ENCODE results near the gene DEGS1.

DEGS1 gene
- 57.4 to 87.1 (median 68.0) reads per million in 4 experiments for total RNA-seq

GRCh38 chr1:224182866-224183590 lies at the start of gene DEGS1:
Gene DEGS1, plus strand, starts transcription at chr1:224183240. Its CDS starts 97 bp downstream, at chr1:224183337.
- peak; percentile 76 for DNase-seq

- no peak for DNase-seq
These were observed 49.2 kb upstream of the DEGS1 start for GRCh38 chr1:224133741-224134299.

GRCh38 chr1:224137518-224137917 lies 45.5 kb upstream of the DEGS1 start:
- DNase-seq: no peak

GRCh38 chr1:224138198-224138597 lies 44.8 kb upstream of the DEGS1 start:
- DNase-seq: no peak

DNA sequence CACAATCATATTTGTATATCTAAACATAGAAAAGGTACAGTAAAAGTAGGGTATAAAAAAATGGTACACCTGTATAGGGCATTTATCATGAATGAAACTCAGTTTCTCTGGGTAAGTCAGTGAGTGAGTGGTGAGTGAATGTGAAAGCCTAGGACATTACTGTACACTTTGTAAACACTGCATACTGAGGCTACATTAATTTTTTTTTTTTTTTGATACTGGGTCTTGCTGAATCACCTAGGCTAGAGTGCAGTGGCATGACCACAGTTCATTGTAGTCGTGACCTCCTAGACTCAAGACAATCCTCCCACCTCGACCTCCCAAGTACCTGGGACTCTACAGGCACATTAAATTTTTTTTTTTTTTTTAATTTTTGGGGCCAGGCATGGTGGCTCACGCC lies 41.3 kb upstream of the DEGS1 start:
- DNase-seq: no peak

DNA sequence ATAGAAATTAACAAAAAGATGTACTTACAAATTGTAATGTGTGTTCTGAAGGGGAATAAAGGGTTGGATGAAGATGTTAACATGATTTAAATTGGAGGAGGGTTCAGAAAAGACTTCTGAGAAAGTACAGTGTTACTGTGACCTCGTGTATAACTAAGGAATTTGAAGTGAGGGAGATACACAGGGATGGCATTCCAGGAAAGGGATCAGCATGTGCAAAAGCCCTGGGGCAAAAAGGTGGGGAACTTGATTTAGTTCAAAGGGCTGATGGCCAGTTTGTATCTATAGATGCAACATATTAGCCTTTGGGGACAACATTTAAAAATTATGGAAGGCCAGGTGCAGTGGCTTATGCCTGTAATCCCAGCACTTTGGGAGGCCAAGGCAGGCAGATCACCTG lies 33.3 kb upstream of the DEGS1 start:
- DNase-seq: no peak

- no peak for DNase-seq
These were observed 31.9 kb upstream of the DEGS1 start for GRCh38 chr1:224151117-224151516.

DNA sequence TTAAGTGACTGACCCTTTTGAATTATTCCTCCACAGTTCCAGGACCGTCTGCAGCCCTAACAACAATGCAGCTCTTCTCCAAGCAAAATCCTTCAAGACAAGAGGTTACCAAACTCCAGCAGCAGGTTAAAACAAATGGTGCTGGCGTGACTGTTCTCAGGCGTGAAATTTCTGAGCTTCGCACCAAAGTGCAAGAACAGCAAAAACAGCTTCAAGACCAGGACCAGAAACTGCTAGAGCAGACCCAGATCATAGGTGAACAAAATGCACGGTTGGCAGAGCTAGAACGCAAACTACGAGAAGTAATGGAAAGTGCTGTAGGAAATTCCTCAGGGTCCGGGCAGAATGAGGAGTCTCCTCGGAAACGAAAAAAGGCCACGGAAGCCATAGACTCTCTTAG lies 25.7 kb upstream of the DEGS1 start:
- DNase-seq: no peak

- DNase-seq: no peak
These were observed 23.5 kb upstream of the DEGS1 start for GRCh38 chr1:224159541-224159940.

DNA sequence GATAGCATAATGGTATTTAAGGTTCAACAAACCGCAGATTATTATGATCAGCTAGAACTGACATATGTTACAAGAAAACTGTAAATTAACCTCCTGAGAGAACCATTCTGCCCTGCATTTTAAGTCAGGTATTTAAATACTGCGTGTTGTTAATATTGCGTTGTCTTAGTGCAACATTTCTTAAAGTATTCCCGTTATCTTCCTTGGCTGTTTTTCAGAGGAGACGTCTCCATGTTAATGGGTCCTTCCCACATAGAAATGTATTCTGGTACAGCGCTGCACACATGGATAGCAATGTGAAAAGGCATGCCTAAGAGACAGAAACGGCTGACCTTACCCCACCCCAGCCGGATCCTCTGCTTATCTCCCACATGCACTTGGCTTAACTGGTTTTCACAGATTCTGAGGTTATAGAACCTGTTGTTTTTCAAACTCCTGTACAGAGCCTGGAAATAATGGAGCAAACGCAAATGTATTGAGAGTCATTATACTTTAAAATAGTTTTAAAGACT lies 22.8 kb upstream of the DEGS1 start:
- no peak for DNase-seq

GRCh38 chr1:224162768-224163167 lies 20.3 kb upstream of the DEGS1 start:
- no peak for DNase-seq

DNA sequence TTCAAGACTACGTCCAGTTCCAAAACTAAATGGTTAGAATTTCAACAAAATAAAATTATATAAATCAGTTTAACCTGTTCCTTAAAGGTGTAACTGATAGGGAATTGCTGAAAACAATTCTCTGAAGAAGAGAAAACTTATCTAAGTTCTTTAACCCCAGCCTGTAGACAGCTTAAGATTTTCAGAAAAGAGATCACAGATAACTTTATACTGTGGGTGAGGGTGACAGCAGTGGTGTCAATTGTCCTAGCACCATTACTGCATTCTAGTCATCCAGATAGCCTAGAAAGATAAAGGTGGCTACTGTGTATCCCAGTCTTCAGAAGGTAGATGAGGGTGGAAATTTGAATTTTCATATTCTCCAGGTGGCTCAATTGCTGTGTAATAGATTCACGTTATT lies 19.7 kb upstream of the DEGS1 start:
- DNase-seq: no peak

DNA sequence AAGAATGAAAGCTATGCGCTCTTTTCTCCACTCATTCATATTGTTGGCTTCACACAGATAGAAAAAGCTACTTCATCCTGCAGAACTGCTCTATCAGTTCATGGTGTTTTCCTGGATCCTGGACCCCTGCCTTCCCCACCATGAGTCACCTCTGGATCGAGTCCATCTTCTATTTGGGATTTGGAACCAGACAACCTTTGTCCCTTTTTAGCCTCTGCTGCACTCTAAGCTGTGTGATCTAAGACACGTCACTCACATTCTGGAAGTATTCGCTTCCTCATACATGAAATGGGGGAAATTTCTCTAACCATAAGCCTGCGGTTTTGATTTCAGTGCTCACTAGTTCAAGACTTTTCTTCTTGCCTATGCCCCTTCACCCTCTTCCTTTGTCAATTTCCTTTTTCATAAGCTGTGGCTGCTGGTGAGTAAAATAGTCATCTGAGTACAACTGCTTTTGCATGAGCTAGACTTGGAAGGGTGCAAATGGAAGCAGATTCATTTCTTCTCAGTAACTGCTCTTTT lies 14.1 kb upstream of the DEGS1 start:
- no peak for DNase-seq

DNA sequence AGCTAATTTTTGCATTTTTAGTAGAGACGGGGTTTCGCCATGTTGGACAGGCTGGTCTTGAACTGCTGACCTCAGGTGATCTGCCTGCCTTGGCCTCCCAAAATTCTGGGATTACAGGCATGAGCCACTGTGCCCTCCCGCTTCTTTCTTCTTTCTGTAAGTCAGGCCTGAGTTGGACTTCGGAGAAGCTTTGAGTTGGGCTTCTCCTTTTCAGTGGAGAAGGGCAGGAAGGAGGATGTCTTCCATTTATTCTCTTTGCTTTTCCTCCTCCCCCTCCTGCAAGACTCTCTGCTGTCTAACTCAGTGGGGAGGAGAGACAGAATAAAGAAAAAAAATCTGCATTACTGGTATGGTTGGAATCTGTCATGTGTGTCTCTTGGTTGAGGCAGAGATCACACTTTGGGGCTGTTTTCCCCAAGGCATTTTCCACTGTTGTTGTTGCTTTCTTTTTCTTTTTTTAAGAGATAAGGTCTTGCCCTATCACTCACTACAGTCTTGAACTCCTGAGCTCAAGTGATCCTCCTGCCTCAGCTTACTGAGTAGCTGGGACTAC lies 13.2 kb upstream of the DEGS1 start:
- no peak for DNase-seq

DNA sequence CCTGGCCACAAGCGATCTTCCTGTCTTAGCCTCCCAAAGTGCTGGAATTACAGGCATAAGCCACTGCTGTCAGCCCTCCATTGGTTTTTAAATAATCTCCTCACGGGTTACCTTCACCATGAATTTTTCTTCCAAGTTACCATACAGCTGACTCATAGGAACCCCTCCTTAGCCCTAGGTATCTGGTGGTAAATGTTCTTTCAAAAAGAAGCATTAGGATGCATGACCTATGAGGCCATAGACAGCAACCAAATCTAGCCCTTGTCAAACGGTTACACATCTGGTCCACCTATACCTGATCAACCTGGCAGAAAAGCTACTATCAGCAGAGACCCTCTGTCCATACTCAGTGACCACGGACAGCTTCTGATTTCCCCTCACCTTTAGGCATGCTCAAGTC lies 12.7 kb upstream of the DEGS1 start:
- DNase-seq: no peak

- no peak for DNase-seq
These were observed 12.1 kb upstream of the DEGS1 start for GRCh38 chr1:224170748-224171478.

- DNase-seq: no peak
These were observed 10.8 kb upstream of the DEGS1 start for GRCh38 chr1:224172229-224172628.

DNA sequence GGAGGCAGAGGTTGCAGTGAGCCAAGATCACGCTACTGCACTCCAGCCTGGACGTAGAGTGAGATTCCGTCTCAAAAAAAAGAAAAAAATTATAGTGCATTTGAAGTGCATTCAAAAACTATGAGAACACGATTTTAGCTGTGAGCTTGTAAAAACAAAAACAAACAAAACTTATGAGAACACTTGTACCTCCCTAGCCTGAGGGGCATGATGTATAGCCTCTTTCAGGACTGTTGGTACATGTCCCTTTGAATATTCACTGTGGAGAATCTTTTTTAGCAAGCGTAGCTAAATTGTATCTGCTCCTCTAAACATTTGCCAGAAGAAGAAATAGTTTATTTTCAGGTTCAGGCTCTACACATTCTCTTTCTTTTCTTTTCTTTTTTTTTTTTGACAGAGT lies 9.5 kb upstream of the DEGS1 start:
- DNase-seq: no peak

DNA sequence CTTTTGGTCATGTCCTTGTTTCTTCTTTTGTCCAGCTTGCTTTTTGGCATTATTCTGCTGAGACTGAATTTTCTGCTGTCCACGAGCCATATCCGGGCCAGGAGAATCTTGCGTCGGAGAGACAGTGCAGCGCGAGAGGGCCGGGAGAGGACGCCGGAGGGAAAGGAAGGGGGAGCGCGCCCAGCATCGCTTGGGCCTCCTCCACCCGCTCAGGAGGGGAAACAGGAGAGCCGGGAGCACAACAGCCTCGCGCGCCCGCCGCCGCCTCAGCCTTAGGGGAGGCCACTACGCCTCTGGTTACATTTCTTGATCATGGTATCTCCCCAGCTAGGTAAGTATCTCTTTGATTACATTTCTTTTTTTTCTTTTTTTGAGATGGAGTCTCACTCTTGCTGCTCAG lies 7.4 kb upstream of the DEGS1 start:
- DNase-seq: no peak

DNA sequence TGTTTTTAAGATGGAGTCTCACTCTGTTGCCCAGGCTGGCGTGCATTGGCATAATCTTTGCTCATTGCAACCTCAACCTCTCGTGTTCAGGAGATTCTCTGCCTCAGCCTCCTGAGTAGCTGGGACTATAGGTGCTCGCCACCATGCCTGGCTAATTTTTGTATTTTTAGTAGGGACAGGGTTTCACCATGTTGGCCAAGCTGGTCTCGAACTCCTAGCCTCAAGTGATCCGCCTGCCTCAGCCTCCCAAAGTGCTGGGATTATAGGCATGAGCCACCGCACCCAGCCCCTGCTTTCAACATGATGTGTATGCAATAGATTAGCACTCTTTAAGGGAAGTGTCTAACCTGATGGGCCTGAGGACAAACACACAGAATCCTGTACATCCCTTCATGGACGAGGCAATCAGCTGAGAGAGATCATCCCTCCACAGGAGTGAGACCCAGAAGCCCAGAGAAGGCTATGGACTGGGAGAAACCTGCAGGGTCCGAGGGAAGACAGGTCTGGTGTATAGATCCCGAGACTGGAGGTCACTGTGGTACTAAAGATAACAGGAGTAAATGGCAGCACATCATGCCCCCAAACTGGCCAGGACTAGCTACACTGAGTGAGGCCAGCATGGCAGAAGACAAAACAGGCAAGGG lies 5.6 kb upstream of the DEGS1 start:
- no peak for DNase-seq

GRCh38 chr1:224178894-224179293 lies 4.1 kb upstream of the DEGS1 start:
- DNase-seq: no peak

- DNase-seq: no peak
These were observed 2.1 kb upstream of the DEGS1 start for GRCh38 chr1:224180783-224181452.

Data from effector CD8-positive, alpha-beta T cell (primary cell).